SK-N-SH treated with all-trans-retinoic acid at 6 μM for 48 hours (cell line): ENCODE measurements around the gene MLH1.
"Not testable (repeated sequence)": the region's sequence is repeated elsewhere in the genome, so short reads cannot be mapped to it uniquely, and the experiment has no call there.

ENCODE experiments used
- ATAC-seq: fragments of 200-7000 bp; cut with Tn5 transposase; 3 replicates; pipeline ENCODE4 v1.9.1; 2020; ENCODE audit warnings: mild to moderate bottlenecking, moderate library complexity
- ARNTL ChIP-seq: fragments of 450-650 bp; formaldehyde crosslinking; IDR thresholded peaks from 2 replicates; pipeline ENCODE4 v1.5.0; 2020; ENCODE audit warnings: low read depth, mild to moderate bottlenecking, moderate library complexity, borderline replicate concordance
- BACH2 ChIP-seq: fragments of 250-450 bp; sonication (Bioruptor Pico); IDR thresholded peaks from 2 replicates; pipeline ENCODE4 v1.9.0; 2021; ENCODE audit warnings: mild to moderate bottlenecking, borderline replicate concordance
- ESRRG ChIP-seq: fragments of 250-450 bp; sonication (Bioruptor Pico); IDR thresholded peaks from 2 replicates; pipeline ENCODE4 v1.6.1; 2021; ENCODE audit warnings: mild to moderate bottlenecking
- GLIS3 ChIP-seq: fragments of 250-450 bp; sonication (Bioruptor Pico); IDR thresholded peaks from 2 replicates; pipeline ENCODE4 v1.5.0; 2020; ENCODE audit warnings: mild to moderate bottlenecking, moderate library complexity
- OSR1 ChIP-seq: fragments of 250-450 bp; sonication (Bioruptor Pico); IDR thresholded peaks from 2 replicates; pipeline ENCODE4 v1.8.0; 2022; ENCODE audit warnings: moderate library complexity, mild to moderate bottlenecking, inconsistent platforms
- PPARA ChIP-seq: fragments of 250-450 bp; sonication (Bioruptor Pico); IDR thresholded peaks from 2 replicates; pipeline ENCODE4 v1.5.0; 2020; ENCODE audit warnings: mild to moderate bottlenecking, borderline replicate concordance
- SNAI2 ChIP-seq: fragments of 250-450 bp; sonication (Bioruptor Pico); IDR thresholded peaks from 2 replicates; pipeline ENCODE4 v1.5.0; 2020; ENCODE audit warnings: mild to moderate bottlenecking, moderate library complexity
- TCF4 ChIP-seq: fragments of 250-450 bp; sonication (Bioruptor Pico); IDR thresholded peaks from 2 replicates; pipeline ENCODE4 v1.8.0; 2021; ENCODE audit warnings: mild to moderate bottlenecking, moderate library complexity, borderline replicate concordance
- TOX ChIP-seq: fragments of 250-450 bp; sonication (Bioruptor Pico); IDR thresholded peaks from 2 replicates; pipeline ENCODE4 v1.8.0; 2021; ENCODE audit warnings: mild to moderate bottlenecking, moderate library complexity, borderline replicate concordance
- ZC3H10 ChIP-seq: fragments of 250-450 bp; sonication (Bioruptor Pico); IDR thresholded peaks from 2 replicates; pipeline ENCODE4 v1.5.1; 2021; ENCODE audit warnings: mild to moderate bottlenecking, moderate library complexity
- ZFP3 ChIP-seq: fragments of 250-450 bp; sonication (Bioruptor Pico); IDR thresholded peaks from 2 replicates; pipeline ENCODE4 v1.5.0; 2020; ENCODE audit warnings: mild to moderate bottlenecking, moderate library complexity
- ZNF565 ChIP-seq: fragments of 450-650 bp; formaldehyde crosslinking; conservative IDR thresholded peaks from 2 replicates; pipeline ENCODE4 v1.5.0; 2020; ENCODE audit warnings: low read depth, mild to moderate bottlenecking, moderate library complexity
- ZNF70 ChIP-seq: fragments of 450-650 bp; formaldehyde crosslinking; IDR thresholded peaks from 2 replicates; pipeline ENCODE4 v1.5.0; 2020; ENCODE audit warnings: mild to moderate bottlenecking, moderate library complexity
- ZNF8 ChIP-seq: fragments of 450-650 bp; formaldehyde crosslinking; IDR thresholded peaks from 2 replicates; pipeline ENCODE4 v1.5.0; 2020; ENCODE audit warnings: mild to moderate bottlenecking, moderate library complexity
- TF ChIP-seq, protein P1 (sequence below): fragments of 250-450 bp; sonication (Bioruptor Pico); IDR thresholded peaks from 2 replicates; pipeline ENCODE4 v1.5.1; 2020; ENCODE audit warnings: low read depth, mild to moderate bottlenecking, moderate library complexity
- TF ChIP-seq, protein P2 (sequence below): fragments of 250-450 bp; sonication (Bioruptor Pico); IDR thresholded peaks from 2 replicates; pipeline ENCODE4 v1.5.1; 2021; ENCODE audit warnings: mild to moderate bottlenecking, moderate library complexity
- TF ChIP-seq, protein P3 (sequence below): fragments of 250-450 bp; sonication (Bioruptor Pico); IDR thresholded peaks from 2 replicates; pipeline ENCODE4 v1.8.0; 2021; ENCODE audit warnings: low read depth, mild to moderate bottlenecking, moderate library complexity, borderline replicate concordance
- TF ChIP-seq, protein P4 (sequence below): fragments of 250-450 bp; sonication (Bioruptor Pico); IDR thresholded peaks from 2 replicates; pipeline ENCODE4 v1.5.0; 2020; ENCODE audit warnings: mild to moderate bottlenecking, moderate library complexity
- TF ChIP-seq, protein P5 (sequence below): fragments of 250-450 bp; sonication (Bioruptor Pico); IDR thresholded peaks from 2 replicates; pipeline ENCODE4 v1.8.0; 2020; ENCODE audit warnings: mild to moderate bottlenecking, moderate library complexity, borderline replicate concordance

MLH1 gene

DNA sequence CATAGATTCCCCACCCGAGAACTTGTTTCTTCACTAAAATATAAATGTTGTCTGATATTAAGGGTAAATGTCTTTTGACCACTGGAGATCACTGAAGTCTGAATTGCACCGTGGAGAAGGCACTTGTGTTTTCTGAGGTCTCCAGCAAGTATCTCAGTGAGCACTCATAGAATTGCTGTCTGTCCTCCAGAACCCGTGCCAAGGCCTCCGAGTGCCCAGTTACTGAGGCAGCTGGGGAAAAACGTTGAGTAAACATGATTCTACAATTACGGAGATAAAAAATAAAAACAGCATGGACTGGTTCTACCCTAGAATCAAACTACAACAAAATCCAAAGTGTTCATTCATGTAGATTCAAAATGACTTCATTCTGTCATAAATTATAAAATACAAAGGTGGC, 60.0 kb downstream of the MLH1 start (continued):
- TF ChIP-seq ZNF70 (CRISPR knock-in tag), result no peak
- TF ChIP-seq TCF4 (CRISPR knock-in tag), result no peak
- no peak for TF ChIP-seq ZC3H10 (CRISPR knock-in tag)
- TF ChIP-seq, protein P1, sequence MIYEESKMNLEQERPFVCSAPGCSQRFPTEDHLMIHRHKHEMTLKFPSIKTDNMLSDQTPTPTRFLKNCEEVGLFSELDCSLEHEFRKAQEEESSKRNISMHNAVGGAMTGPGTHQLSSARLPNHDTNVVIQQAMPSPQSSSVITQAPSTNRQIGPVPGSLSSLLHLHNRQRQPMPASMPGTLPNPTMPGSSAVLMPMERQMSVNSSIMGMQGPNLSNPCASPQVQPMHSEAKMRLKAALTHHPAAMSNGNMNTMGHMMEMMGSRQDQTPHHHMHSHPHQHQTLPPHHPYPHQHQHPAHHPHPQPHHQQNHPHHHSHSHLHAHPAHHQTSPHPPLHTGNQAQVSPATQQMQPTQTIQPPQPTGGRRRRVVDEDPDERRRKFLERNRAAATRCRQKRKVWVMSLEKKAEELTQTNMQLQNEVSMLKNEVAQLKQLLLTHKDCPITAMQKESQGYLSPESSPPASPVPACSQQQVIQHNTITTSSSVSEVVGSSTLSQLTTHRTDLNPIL, result no peak
- TF ChIP-seq, protein P2, sequence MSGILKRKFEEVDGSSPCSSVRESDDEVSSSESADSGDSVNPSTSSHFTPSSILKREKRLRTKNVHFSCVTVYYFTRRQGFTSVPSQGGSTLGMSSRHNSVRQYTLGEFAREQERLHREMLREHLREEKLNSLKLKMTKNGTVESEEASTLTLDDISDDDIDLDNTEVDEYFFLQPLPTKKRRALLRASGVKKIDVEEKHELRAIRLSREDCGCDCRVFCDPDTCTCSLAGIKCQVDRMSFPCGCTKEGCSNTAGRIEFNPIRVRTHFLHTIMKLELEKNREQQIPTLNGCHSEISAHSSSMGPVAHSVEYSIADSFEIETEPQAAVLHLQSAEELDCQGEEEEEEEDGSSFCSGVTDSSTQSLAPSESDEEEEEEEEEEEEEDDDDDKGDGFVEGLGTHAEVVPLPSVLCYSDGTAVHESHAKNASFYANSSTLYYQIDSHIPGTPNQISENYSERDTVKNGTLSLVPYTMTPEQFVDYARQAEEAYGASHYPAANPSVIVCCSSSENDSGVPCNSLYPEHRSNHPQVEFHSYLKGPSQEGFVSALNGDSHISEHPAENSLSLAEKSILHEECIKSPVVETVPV, result no peak
- no peak for TF ChIP-seq BACH2 (CRISPR knock-in tag)

DNA sequence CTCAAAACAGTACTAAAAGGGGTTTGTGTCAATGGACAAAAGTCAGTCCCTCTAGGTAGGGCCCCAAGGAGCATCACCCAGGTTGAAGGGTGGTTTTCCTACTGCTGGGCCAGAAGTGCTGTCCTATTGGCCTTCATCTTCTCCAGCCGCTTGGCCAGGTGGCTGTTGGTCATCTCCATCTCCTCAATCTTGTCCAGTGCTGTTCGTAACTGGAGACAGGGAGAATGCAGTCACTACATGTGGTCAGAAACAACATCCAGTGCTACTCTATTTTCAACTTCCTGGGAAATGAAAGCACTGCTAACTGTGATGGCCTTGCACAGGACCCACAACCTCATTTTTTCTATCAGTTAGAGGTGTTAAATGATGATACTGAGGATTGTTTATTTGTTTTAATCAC, 60.4 kb downstream of the MLH1 start:
- peak; percentile 10; the same call in 1 of the 3 replicates for ATAC-seq
- no peak for TF ChIP-seq SNAI2 (CRISPR knock-in tag)
- TF ChIP-seq ZNF565 (CRISPR knock-in tag), result no peak
- no peak for TF ChIP-seq PPARA
- no peak for TF ChIP-seq ARNTL
- TF ChIP-seq OSR1 (CRISPR knock-in tag), result no peak
- TF ChIP-seq ZFP3 (CRISPR knock-in tag), result no peak
- TF ChIP-seq, protein P1, result no peak
- TF ChIP-seq ESRRG, result no peak
- TF ChIP-seq, protein P3, sequence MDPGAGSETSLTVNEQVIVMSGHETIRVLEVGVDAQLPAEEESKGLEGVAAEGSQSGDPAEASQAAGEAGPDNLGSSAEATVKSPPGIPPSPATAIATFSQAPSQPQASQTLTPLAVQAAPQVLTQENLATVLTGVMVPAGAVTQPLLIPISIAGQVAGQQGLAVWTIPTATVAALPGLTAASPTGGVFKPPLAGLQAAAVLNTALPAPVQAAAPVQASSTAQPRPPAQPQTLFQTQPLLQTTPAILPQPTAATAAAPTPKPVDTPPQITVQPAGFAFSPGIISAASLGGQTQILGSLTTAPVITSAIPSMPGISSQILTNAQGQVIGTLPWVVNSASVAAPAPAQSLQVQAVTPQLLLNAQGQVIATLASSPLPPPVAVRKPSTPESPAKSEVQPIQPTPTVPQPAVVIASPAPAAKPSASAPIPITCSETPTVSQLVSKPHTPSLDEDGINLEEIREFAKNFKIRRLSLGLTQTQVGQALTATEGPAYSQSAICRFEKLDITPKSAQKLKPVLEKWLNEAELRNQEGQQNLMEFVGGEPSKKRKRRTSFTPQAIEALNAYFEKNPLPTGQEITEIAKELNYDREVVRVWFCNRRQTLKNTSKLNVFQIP (CRISPR knock-in tag), result no peak
- no peak for TF ChIP-seq TOX
- no peak for TF ChIP-seq ZNF70 (CRISPR knock-in tag)
- TF ChIP-seq, protein P4, sequence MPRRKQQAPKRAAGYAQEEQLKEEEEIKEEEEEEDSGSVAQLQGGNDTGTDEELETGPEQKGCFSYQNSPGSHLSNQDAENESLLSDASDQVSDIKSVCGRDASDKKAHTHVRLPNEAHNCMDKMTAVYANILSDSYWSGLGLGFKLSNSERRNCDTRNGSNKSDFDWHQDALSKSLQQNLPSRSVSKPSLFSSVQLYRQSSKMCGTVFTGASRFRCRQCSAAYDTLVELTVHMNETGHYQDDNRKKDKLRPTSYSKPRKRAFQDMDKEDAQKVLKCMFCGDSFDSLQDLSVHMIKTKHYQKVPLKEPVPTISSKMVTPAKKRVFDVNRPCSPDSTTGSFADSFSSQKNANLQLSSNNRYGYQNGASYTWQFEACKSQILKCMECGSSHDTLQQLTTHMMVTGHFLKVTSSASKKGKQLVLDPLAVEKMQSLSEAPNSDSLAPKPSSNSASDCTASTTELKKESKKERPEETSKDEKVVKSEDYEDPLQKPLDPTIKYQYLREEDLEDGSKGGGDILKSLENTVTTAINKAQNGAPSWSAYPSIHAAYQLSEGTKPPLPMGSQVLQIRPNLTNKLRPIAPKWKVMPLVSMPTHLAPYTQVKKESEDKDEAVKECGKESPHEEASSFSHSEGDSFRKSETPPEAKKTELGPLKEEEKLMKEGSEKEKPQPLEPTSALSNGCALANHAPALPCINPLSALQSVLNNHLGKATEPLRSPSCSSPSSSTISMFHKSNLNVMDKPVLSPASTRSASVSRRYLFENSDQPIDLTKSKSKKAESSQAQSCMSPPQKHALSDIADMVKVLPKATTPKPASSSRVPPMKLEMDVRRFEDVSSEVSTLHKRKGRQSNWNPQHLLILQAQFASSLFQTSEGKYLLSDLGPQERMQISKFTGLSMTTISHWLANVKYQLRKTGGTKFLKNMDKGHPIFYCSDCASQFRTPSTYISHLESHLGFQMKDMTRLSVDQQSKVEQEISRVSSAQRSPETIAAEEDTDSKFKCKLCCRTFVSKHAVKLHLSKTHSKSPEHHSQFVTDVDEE (CRISPR knock-in tag), result no peak
- no peak for TF ChIP-seq ZC3H10 (CRISPR knock-in tag)
- no peak for TF ChIP-seq BACH2 (CRISPR knock-in tag)
- TF ChIP-seq, protein P5, sequence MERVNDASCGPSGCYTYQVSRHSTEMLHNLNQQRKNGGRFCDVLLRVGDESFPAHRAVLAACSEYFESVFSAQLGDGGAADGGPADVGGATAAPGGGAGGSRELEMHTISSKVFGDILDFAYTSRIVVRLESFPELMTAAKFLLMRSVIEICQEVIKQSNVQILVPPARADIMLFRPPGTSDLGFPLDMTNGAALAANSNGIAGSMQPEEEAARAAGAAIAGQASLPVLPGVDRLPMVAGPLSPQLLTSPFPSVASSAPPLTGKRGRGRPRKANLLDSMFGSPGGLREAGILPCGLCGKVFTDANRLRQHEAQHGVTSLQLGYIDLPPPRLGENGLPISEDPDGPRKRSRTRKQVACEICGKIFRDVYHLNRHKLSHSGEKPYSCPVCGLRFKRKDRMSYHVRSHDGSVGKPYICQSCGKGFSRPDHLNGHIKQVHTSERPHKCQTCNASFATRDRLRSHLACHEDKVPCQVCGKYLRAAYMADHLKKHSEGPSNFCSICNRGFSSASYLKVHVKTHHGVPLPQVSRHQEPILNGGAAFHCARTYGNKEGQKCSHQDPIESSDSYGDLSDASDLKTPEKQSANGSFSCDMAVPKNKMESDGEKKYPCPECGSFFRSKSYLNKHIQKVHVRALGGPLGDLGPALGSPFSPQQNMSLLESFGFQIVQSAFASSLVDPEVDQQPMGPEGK (CRISPR knock-in tag), result no peak
- no peak for TF ChIP-seq ZNF8 (CRISPR knock-in tag)

DNA sequence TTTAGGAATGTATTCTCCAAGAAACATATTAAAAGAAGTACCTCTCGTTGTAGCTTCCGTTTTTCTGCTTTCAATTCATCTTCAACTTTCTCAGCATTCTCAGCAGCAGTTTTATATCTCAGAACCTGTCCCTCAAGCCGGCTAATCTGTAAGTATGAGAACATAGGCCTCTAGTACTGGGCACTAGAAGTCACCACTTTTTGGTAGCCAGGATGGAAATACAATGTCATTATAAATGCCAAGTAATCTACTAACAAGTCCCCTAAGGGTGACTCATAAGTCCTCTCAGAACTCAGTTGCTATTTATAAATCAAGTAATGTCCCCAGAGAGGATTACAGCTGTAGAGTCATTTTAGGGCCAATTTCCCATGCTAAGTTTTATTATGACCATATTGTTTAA, 61.1 kb downstream of the MLH1 start:
- no peak for TF ChIP-seq PPARA
- TF ChIP-seq OSR1 (CRISPR knock-in tag), result no peak
- no peak for TF ChIP-seq BACH2 (CRISPR knock-in tag)
- TF ChIP-seq GLIS3 (CRISPR knock-in tag), result no peak
- no peak for TF ChIP-seq ZFP3 (CRISPR knock-in tag)
- TF ChIP-seq ZC3H10 (CRISPR knock-in tag), result 0 out of 2 replicates have a peak, but pooled peaks have one; percentile 52
- no peak for TF ChIP-seq SNAI2 (CRISPR knock-in tag)
- TF ChIP-seq, protein P5 (CRISPR knock-in tag), result no peak
- TF ChIP-seq, all 23 proteins: peak for 1
- ATAC-seq, result peak; percentile 70

DNA sequence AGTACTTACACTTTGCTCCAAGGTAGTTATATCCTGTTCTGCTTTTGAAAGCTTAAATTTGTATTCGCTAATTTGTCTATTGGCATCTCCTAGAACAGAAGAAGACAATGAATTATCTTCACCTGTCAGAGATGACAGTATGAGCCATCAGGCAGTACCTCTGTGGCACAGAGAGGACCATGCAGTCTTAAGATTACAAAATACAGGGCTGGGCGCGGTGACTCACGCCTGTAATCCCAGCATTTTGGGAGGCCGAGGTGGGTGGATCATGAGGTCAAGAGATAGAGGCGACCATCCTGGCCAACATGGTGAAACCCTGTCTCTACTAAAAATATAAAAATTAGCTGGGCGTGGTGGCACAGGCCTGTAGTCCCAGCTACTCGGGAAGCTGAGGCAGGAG, 61.8 kb downstream of the MLH1 start:
- ATAC-seq, result not testable (repeated sequence)
